HG03575 (cell line): ENCODE measurements around the gene CPSF6.
"Not testable (repeated sequence)": the region's sequence is repeated elsewhere in the genome, so short reads cannot be mapped to it uniquely, and the experiment has no call there.

Source experiments
- ATAC-seq: cut with Tn5 transposase; IDR thresholded peaks from one replicate; pipeline ENCODE4 v1.9.1; 2021; ENCODE audit not compliant: unreplicated experiment, insufficient number of reproducible peaks, low FRiP score; ENCODE audit errors: extremely low read depth

The CPSF6 gene, protein sequence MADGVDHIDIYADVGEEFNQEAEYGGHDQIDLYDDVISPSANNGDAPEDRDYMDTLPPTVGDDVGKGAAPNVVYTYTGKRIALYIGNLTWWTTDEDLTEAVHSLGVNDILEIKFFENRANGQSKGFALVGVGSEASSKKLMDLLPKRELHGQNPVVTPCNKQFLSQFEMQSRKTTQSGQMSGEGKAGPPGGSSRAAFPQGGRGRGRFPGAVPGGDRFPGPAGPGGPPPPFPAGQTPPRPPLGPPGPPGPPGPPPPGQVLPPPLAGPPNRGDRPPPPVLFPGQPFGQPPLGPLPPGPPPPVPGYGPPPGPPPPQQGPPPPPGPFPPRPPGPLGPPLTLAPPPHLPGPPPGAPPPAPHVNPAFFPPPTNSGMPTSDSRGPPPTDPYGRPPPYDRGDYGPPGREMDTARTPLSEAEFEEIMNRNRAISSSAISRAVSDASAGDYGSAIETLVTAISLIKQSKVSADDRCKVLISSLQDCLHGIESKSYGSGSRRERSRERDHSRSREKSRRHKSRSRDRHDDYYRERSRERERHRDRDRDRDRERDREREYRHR

GRCh38 chr12:69239352-69239921, at the start of gene CPSF6:
CPSF6 (plus strand) TSS chr12:69239569; CDS start chr12:69239647, 78 bp downstream.
- peak; percentile 69 for ATAC-seq

- no peak for ATAC-seq
Observed at GRCh38 chr12:69196302-69197288, 42.8 kb upstream of the CPSF6 start.

GRCh38 chr12:69199976-69200375, 39.4 kb upstream of the CPSF6 start:
- not testable (repeated sequence) for ATAC-seq

GRCh38 chr12:69204191-69204590, 35.2 kb upstream of the CPSF6 start:
- no peak for ATAC-seq

- no peak for ATAC-seq
Observed at GRCh38 chr12:69210661-69211060, 28.7 kb upstream of the CPSF6 start.

DNA sequence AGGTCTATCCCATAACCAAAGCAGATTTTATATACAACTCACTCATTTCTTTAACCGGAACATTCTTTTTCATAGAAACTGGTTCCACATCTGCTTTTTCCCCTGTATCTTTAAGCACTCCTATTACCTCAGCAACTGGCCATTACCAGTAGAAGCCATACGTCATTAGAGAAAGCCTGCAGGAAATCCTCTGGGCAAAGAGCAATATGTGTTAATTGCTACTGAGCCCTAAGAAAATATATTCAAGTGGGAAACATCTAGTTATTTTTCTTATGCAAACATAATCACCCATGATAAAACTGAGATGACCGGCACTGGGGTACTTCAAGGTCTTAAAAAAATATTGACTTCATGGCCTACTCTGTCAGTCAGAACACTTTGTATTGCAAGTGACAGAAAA, 28.2 kb upstream of the CPSF6 start:
- ATAC-seq: no peak

- ATAC-seq: no peak
Observed at GRCh38 chr12:69214169-69214568, 25.2 kb upstream of the CPSF6 start.

DNA sequence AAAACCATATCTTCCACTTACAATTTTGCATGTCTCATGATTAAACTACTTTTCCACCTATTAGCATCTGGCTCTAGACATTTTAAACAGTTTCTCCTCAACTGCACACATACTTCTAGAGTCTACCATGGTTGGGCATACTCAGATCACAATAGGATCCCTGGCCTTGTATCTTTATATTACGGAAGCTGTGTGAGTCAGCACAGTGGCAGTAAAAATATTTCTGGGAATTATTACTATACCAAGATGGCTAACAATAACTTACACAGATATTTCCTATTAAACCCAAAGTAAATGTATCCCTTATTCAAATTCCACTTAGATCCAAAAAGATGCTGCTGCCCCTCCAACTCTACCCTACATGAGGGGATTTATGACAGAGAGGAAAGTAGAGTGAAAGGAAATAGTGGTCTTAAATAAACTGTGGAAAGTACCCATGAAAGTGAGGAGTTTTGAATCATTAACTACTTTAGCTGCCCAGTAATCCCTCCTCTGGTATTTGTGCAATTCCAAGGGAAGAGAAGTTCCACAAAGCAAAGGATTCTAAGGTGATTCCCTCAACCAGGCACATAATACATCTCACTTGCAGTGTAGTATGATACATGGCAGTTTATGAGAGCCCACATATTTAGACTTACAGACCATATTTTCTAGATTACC, 14.0 kb upstream of the CPSF6 start:
- ATAC-seq: no peak

DNA sequence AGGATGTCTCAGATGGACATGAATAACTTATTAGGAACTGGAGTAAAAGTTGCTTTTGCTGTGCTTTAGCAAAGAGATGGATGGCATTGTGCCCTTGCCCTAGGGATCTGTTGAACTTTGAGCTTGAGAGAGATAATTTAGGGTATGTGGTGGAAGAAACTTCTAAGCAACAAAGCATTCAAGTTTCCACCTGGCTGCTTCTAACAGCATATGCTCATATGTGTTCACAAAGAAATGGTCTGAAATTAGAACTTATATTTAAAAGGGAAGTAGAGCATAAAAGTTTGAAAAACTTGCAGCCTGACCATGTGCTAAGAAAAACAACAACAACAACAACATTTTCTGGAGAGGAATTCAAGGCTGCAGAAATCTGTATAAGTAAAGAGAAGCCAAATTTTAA, 7.9 kb upstream of the CPSF6 start:
- no peak for ATAC-seq

- no peak for ATAC-seq
Observed at GRCh38 chr12:69238589-69239351, 599 bp upstream of the CPSF6 start.

- ATAC-seq: no peak
Observed at GRCh38 chr12:69239922-69240630, 707 bp downstream of the CPSF6 start.

GRCh38 chr12:69240631-69240995, 1.2 kb downstream of the CPSF6 start:
- no peak for ATAC-seq

GRCh38 chr12:69241438-69242092, 2.2 kb downstream of the CPSF6 start:
- ATAC-seq: no peak

DNA sequence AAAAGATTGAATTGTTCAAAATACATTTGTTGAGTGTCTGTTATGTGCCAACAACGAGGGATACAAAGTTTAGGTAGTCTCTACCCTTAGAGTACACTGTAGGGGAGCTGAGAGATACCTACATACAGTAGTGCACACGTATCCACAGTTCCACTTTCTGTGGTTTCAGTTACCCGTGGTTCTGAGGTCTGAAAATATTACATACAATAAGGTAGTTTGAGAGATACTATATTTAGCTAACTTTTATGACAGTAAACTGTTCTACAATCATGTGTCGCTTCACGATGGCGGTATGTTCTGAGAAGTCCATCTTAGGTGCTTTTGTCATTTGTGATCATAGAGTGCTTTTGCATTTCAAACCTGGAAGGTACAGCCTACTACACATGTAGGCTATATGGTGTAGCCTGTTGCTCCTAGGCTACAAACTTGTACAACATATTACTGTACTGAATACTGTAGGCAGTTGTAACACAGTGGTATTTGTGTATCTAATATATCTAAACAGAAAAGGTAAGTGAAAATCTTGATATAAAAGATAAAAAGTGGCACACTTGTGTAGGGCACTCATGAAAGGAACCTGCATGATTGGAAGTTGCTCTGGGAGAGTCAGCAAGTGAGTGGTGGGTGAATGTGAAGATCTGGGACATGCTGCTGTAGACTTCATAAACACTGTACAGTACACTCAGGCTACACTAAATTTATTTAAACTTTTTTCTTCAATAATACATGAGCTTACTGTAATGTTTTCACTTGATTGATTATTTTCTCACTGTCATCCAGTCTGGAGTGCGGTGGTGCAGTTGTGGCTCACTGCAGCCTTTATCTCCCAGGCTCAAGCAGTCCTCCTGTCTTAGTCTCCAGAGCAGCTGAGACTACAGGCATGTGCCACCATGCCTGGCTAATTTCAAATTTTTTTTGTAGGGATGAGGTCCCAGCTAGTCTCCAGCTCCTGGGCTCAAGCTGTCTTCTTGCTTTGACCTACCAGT, 4.0 kb downstream of the CPSF6 start:
- ATAC-seq: peak; percentile 50

DNA sequence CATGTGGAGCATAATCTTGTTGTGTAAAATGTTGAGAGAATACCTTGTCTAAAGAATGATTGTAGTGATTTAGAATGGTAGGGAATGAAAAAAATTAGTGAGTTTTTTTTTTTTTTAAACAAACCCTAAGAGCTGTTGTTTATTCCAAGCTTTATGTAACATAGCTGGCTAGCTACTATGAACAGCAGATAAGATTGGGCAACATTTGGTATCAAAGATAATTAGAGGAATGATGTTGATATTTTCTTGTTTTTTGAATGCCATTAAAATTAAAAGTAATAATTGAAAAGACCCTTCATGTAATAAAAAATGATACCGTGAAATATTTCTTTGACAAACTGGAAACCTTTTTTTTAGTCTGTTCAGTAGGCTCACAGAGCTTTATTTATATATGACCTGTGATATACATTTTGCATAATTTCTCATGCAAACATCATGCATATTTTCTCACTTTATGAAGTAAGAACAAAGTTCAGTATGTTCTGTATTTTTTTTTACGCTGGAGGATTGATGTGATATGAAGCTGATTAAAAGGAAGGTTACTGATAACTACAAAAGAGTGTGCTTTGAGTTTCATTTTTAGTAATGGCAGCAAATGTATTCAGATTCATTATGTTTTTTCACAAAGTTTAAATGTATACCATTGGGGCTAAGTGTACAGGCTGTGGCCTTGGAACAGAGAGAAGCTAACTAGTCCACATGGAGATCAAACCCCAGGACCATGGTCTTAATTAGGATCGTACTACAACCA, 8.1 kb downstream of the CPSF6 start:
- ATAC-seq: no peak
